HepG2 (cell line): ENCODE data around the gene RECQL. TPM values are rescaled to one million over a fixed set of nuclear protein-coding genes. Genes with fewer than 3 reads are reported as not detected.

ENCODE experiments used
- CBX2 ChIP-seq, 2 experiments: fragments of 200-600 bp in 1 of 2; sonication (generic); formaldehyde crosslinking in 1 of 2; IDR thresholded peaks; 2 replicates each; pipeline versions ENCODE4 v1.7.0 to v1.8.1; 2018 to 2022; ENCODE audit warnings: low read depth in 2 of 2, low read length in 1 of 2, mild to moderate bottlenecking in 1 of 2, missing genetic modification reagents in 1 of 2
- CHD2 ChIP-seq: IDR thresholded peaks from 2 replicates; pipeline ENCODE4 v1.6.1; 2011; ENCODE audit warnings: low read depth, low read length, improper control_type of control experiment
- EZH2 ChIP-seq: conservative IDR thresholded peaks from 2 replicates; pipeline ENCODE4 v1.6.1; 2012; ENCODE audit warnings: mild to moderate bottlenecking, low read depth, low read length, moderate library complexity
- FOXO1 ChIP-seq: sonication (generic); formaldehyde crosslinking; IDR thresholded peaks from 2 replicates; pipeline ENCODE4 v1.4.0; 2020; ENCODE audit warnings: missing genetic modification reagents
- GABPB1 ChIP-seq: IDR thresholded peaks from 2 replicates; pipeline ENCODE4 v1.6.1; 2016; ENCODE audit warnings: mild to moderate bottlenecking, missing genetic modification reagents, moderate library complexity, missing compliant biosample characterization
- HNRNPLL ChIP-seq: fragments of 200-400 bp; formaldehyde crosslinking; IDR thresholded peaks from 2 replicates; pipeline ENCODE4 v1.6.1; 2017; ENCODE audit warnings: mild to moderate bottlenecking, low read depth, low read length; ENCODE audit not compliant: poor library complexity, severe bottlenecking
- MAFF ChIP-seq: IDR thresholded peaks from 2 replicates; pipeline ENCODE4 v1.6.1; 2011; ENCODE audit warnings: low read depth, low read length, improper control_type of control experiment
- MTF2 ChIP-seq: sonication (generic); formaldehyde crosslinking; IDR thresholded peaks from 2 replicates; pipeline ENCODE4 v1.5.0; 2020; ENCODE audit warnings: missing genetic modification reagents, borderline replicate concordance
- MXD3 ChIP-seq: IDR thresholded peaks from 2 replicates; pipeline ENCODE4 v1.6.1; 2016; ENCODE audit warnings: mild to moderate bottlenecking, missing biosample characterization, missing genetic modification reagents
- NFIB ChIP-seq: sonication (generic); formaldehyde crosslinking; IDR thresholded peaks from 2 replicates; pipeline ENCODE4 v1.9.0; 2021; ENCODE audit warnings: missing genetic modification reagents, mild to moderate bottlenecking, borderline replicate concordance
- NR3C1 ChIP-seq: sonication (generic); formaldehyde crosslinking; IDR thresholded peaks from 2 replicates; pipeline ENCODE4 v1.4.0; 2020; ENCODE audit warnings: missing genetic modification reagents
- REPIN1 ChIP-seq: sonication (generic); formaldehyde crosslinking; IDR thresholded peaks from 2 replicates; pipeline ENCODE4 v1.8.0; 2022; ENCODE audit warnings: missing genetic modification reagents, low read depth, mild to moderate bottlenecking, borderline replicate concordance
- RFX5 ChIP-seq: IDR thresholded peaks from 2 replicates; pipeline ENCODE4 v1.6.1; 2011; ENCODE audit warnings: low read depth, low read length, improper control_type of control experiment
- STAG1 ChIP-seq: sonication (generic); formaldehyde crosslinking; IDR thresholded peaks from 2 replicates; pipeline ENCODE4 v1.4.0; 2020; ENCODE audit warnings: missing genetic modification reagents
- TAF15 ChIP-seq: fragments of 200-400 bp; formaldehyde crosslinking; IDR thresholded peaks from one replicate; pipeline ENCODE4 v1.6.1; 2018; ENCODE audit warnings: mild to moderate bottlenecking, low read depth, low read length; ENCODE audit not compliant: poor library complexity, severe bottlenecking
- TARDBP ChIP-seq: sonication (generic); formaldehyde crosslinking; IDR thresholded peaks from 2 replicates; pipeline ENCODE4 v1.8.0; 2022; ENCODE audit warnings: mild to moderate bottlenecking, missing genetic modification reagents
- ZBTB1 ChIP-seq: sonication (generic); formaldehyde crosslinking; IDR thresholded peaks from 2 replicates; pipeline ENCODE4 v1.4.0; 2020; ENCODE audit warnings: missing genetic modification reagents, borderline replicate concordance
- ZBTB21 ChIP-seq: sonication (generic); formaldehyde crosslinking; IDR thresholded peaks from 2 replicates; pipeline ENCODE4 v1.4.0; 2020; ENCODE audit warnings: missing genetic modification reagents
- ZFAT ChIP-seq: sonication (generic); formaldehyde crosslinking; conservative IDR thresholded peaks from 2 replicates; pipeline ENCODE4 v1.8.1; 2023; ENCODE audit warnings: missing genetic modification reagents, inconsistent platforms
- ZNF513 ChIP-seq: sonication (generic); formaldehyde crosslinking; conservative IDR thresholded peaks from 2 replicates; pipeline ENCODE4 v1.5.0; 2020; ENCODE audit warnings: missing genetic modification reagents
- ZNF556 ChIP-seq: sonication (generic); formaldehyde crosslinking; IDR thresholded peaks from 2 replicates; pipeline ENCODE4 v1.4.0; 2020; ENCODE audit warnings: mild to moderate bottlenecking, missing genetic modification reagents, borderline replicate concordance
- ZNF557 ChIP-seq: sonication (generic); formaldehyde crosslinking; IDR thresholded peaks from 2 replicates; pipeline ENCODE4 v1.4.0; 2020; ENCODE audit warnings: missing genetic modification reagents
- ZNF660 ChIP-seq: sonication (generic); formaldehyde crosslinking; IDR thresholded peaks from 2 replicates; pipeline ENCODE4 v1.5.1; 2020; ENCODE audit warnings: mild to moderate bottlenecking, low read depth, missing genetic modification reagents, borderline replicate concordance
- ZNF75D ChIP-seq: sonication (generic); formaldehyde crosslinking; IDR thresholded peaks from 2 replicates; pipeline ENCODE4 v1.8.1; 2023; ENCODE audit warnings: missing genetic modification reagents, mild to moderate bottlenecking, borderline replicate concordance
- polyA plus RNA-seq, 8 experiments: library from polyadenylated mRNA; depleted of rRNA in 3 of 8; stranded (reverse) in 7 of 8; unstranded in 1 of 8; fragments of >200 nt; fragmentation: Illumina TruSeq in 4 of 8; extraction: Trizol in 4 of 8; gene quantifications; 2 replicates each; pipeline versions ENCODE4 v1.2.1 to v1.2.3, GENCODE V29; 2011 to 2016; ENCODE audit warnings: low read depth in 4 of 8, missing spikeins in 1 of 8, mixed read lengths in 1 of 8; ENCODE audit not compliant: insufficient read depth in 1 of 8
- total RNA-seq, 5 experiments: library from RNA; depleted of rRNA; stranded (reverse); fragments of >200 nt; fragmentation: Illumina TruSeq; extraction: Trizol; gene quantifications; 2 replicates each; pipeline ENCODE4 v1.2.3, GENCODE V29; 2016; ENCODE audit warnings: low read depth in 1 of 5
- TF ChIP-seq, protein P1 (sequence below): sonication (generic); formaldehyde crosslinking; IDR thresholded peaks from 2 replicates; pipeline ENCODE4 v1.5.1; 2020; ENCODE audit warnings: mild to moderate bottlenecking, missing genetic modification reagents, moderate library complexity

Gene RECQL
- total and polyA plus RNA-seq, 2 of the 13 experiments (the other 11 are each of a cell fraction or from before 2014, with no cell fraction given), result 7.2 to 41.5 TPM

- TF ChIP-seq ZNF513, result no peak
- TF ChIP-seq, protein P1, sequence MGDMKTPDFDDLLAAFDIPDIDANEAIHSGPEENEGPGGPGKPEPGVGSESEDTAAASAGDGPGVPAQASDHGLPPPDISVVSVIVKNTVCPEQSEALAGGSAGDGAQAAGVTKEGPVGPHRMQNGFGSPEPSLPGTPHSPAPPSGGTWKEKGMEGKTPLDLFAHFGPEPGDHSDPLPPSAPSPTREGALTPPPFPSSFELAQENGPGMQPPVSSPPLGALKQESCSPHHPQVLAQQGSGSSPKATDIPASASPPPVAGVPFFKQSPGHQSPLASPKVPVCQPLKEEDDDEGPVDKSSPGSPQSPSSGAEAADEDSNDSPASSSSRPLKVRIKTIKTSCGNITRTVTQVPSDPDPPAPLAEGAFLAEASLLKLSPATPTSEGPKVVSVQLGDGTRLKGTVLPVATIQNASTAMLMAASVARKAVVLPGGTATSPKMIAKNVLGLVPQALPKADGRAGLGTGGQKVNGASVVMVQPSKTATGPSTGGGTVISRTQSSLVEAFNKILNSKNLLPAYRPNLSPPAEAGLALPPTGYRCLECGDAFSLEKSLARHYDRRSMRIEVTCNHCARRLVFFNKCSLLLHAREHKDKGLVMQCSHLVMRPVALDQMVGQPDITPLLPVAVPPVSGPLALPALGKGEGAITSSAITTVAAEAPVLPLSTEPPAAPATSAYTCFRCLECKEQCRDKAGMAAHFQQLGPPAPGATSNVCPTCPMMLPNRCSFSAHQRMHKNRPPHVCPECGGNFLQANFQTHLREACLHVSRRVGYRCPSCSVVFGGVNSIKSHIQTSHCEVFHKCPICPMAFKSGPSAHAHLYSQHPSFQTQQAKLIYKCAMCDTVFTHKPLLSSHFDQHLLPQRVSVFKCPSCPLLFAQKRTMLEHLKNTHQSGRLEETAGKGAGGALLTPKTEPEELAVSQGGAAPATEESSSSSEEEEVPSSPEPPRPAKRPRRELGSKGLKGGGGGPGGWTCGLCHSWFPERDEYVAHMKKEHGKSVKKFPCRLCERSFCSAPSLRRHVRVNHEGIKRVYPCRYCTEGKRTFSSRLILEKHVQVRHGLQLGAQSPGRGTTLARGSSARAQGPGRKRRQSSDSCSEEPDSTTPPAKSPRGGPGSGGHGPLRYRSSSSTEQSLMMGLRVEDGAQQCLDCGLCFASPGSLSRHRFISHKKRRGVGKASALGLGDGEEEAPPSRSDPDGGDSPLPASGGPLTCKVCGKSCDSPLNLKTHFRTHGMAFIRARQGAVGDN (CRISPR knock-in tag), result peak; percentile 45
- no peak for TF ChIP-seq ZNF75D (CRISPR knock-in tag)
- no peak for TF ChIP-seq CHD2
- no peak for TF ChIP-seq MAFF
- TF ChIP-seq HNRNPLL, result peak; percentile 92
- TF ChIP-seq ZNF556 (CRISPR knock-in tag), result no peak
- TF ChIP-seq NFIB (CRISPR knock-in tag), result no peak
- TF ChIP-seq TAF15, result no peak
- no peak for TF ChIP-seq ZFAT (CRISPR knock-in tag)
- no peak for TF ChIP-seq ZBTB21 (CRISPR knock-in tag)
- TF ChIP-seq MXD3 (CRISPR knock-in tag), result 0 out of 2 replicates have a peak, but pooled peaks have one; percentile 50
- TF ChIP-seq REPIN1 (CRISPR knock-in tag), result no peak
- peak; percentile 66; the same call in 1 of the 2 replicates for TF ChIP-seq GABPB1 (CRISPR knock-in tag)
- TF ChIP-seq ZBTB1 (CRISPR knock-in tag), result no peak
- TF ChIP-seq ZNF660 (CRISPR knock-in tag), result no peak
- no peak for TF ChIP-seq CBX2 (IDR thresholded peaks at IDR 0.05; ENCODE audit: low read depth, low read length)
- no peak for TF ChIP-seq CBX2 (CRISPR knock-in tag; IDR thresholded peaks at IDR 0.05; ENCODE audit: low read depth)
- no peak for TF ChIP-seq TARDBP (CRISPR knock-in tag)
- no peak for TF ChIP-seq STAG1 (CRISPR knock-in tag)
- TF ChIP-seq NR3C1 (CRISPR knock-in tag), result no peak
- no peak for TF ChIP-seq ZNF557
- TF ChIP-seq FOXO1, result no peak
- TF ChIP-seq RFX5, result no peak
- no peak for TF ChIP-seq MTF2 (CRISPR knock-in tag)
- TF ChIP-seq EZH2, result no peak
These were observed 26.2 kb upstream of the RECQL start (continued) for GRCh38 chr12:21527451-21528180.
